ENCODE results near the gene LYPD4. TPM values are rescaled to one million over a fixed set of nuclear protein-coding genes. Genes with fewer than 3 reads are reported as not detected.

The LYPD4 gene
- total and polyA plus RNA-seq, 9 donors: not detected

DNA sequence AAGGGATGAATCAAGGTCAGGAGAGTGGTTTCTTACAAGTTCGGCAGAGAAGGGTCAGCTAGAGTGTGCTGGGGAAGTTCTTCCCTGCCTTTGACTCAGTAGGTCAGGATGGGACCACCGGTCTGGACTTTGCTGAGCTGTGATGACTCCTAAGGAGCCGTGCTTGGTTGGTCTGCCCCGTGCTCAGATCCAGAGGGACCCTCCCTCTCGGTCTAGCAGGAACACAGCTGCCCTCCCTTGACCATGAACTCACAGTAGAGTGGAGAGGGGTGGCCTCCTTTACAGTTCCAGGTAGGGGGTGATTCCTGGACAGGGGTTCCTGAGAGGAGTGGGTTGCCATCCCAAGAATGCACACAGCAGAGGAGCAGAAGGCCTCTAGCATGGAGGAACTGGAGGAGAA is 19.9 kb upstream of the LYPD4 start:
- Histone ChIP-seq H3K27me3 (ENCODE audit: control insufficient read depth, insufficient read depth, low read length) (no peaks in the 10 kb centered on the region), H3K4me3 (ENCODE audit: low read length) (no peak overlapping the region), H3K9me3 (replicated peaks; ENCODE audit: control insufficient read depth, low read depth, low read length) (no peaks in the 10 kb centered on the region), H3K4me1 (ENCODE audit: control insufficient read depth, insufficient read depth, low read length) (peaks cover 22% of the 10 kb centered on the region), H3K27ac (ENCODE audit: low read length) (no peak overlapping the region), H3K36me3 (ENCODE audit: control insufficient read depth, insufficient read depth, low read length) (peaks cover 76% of the 10 kb centered on the region)
- no peak for DNase-seq
- 92% methylated on average over 4 of the region's 5 CpGs for WGBS (ENCODE audit: insufficient coverage)

DNA sequence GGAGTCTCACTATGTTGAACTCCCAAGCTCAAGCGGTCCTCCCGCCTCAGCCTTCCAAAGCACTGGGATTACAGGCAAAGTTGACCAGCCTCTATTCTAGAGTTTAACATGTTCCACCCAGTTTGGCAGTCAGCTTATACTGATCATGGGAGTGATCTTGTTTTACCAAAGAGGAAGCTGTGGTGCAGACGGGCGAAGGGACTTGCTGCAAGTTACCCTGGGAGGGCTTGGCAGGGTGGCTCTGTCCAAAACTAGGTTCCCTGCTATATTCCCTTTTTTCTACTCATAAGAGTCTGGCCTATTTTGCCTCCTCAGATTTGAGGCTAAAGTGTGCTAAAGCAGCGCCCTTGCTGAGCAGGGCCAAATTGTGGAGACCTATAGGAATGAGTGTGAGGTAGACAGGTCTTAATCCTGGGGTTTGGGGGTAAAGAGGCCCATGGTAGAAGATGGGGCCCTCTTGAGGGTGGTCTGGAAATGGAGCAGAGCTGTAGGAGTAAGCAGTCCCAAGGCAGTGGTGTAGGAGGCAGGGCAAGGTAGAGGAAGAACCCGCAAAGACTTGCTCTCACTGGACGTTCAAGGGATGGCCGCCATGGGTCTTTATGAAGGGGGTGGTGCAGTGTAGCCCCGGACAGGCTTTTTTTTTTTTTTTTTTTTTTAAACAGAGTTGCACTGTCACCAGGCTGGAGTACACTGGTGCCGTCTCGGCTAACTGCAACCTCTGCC is 18.9 kb upstream of the LYPD4 start:
- DNase-seq: no peak
- 86% methylated on average over 5 of the region's 11 CpGs for WGBS (ENCODE audit: insufficient coverage)
- Histone ChIP-seq H3K36me3 (ENCODE audit: control insufficient read depth, insufficient read depth, low read length) (peaks cover 66% of the 10 kb centered on the region), H3K27me3 (ENCODE audit: control insufficient read depth, insufficient read depth, low read length) (no peaks in the 10 kb centered on the region), H3K27ac (ENCODE audit: low read length) (no peak overlapping the region), H3K4me3 (ENCODE audit: low read length) (no peak overlapping the region), H3K4me1 (ENCODE audit: control insufficient read depth, insufficient read depth, low read length) (peaks cover 25% of the 10 kb centered on the region), H3K9me3 (replicated peaks; ENCODE audit: control insufficient read depth, low read depth, low read length) (no peaks in the 10 kb centered on the region)

DNA sequence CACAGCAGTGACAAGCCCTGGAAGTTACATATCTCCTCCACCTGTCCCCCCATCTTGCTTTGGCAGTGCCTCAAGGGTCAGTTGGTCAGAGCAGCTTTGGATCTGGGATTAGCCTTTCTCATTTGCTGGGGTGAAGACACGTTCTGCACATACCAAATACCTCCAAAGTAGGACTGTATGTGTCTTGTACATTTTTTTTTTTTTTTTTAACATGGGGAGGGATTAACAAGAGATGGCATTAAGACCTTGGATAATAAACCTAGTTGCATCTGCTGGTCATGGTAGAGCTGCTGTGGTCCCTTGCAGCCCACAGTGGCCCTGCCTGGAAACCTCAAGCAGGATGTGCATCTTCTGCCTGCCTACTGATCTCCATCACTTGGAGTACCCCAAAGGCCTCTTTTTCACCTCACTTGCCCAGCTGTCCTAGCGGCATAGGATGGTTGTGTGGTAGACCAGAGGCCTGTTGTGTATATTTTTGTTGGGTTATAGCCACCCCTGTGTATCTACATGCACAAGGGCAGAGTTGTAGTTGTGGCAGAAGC is 18.0 kb upstream of the LYPD4 start:
- Histone ChIP-seq H3K36me3 (ENCODE audit: control insufficient read depth, insufficient read depth, low read length) (peaks cover 59% of the 10 kb centered on the region), H3K27ac (ENCODE audit: low read length) (no peak overlapping the region), H3K4me1 (ENCODE audit: control insufficient read depth, insufficient read depth, low read length) (peaks cover 25% of the 10 kb centered on the region), H3K4me3 (ENCODE audit: low read length) (no peak overlapping the region), H3K9me3 (replicated peaks; ENCODE audit: control insufficient read depth, low read depth, low read length) (no peaks in the 10 kb centered on the region), H3K27me3 (ENCODE audit: control insufficient read depth, insufficient read depth, low read length) (no peaks in the 10 kb centered on the region)
- WGBS (ENCODE audit: insufficient coverage): no CpG with 5 or more reads among the region's 2 CpGs
- no peak for DNase-seq

DNA sequence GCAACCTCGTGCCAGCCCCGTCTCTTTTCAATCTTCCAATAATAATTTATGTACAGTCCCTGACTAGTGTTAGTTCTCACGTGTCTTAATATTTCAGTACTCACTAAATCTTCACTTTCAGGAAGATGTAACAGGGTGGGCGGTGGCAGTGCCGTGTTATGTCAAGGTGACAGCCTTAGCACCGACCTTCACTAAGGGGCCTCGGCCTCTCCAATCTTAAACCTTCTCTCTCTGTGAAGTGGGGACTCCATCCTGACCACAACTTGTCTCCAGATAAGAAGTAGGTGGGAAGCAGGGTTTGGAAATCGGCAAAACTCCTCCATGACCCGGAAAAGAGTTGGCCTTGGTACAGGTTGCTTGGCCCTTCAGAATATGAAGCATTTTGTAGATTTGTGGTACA is 17.4 kb upstream of the LYPD4 start:
- no peak overlapping the region for H3K27ac ChIP-seq (ENCODE audit: low read length)
- DNase-seq: no peak
- 78% methylated on average over 2 of the region's 9 CpGs for WGBS (ENCODE audit: insufficient coverage)
- H3K36me3 ChIP-seq (ENCODE audit: control insufficient read depth, insufficient read depth, low read length): peaks cover 54% of the 10 kb centered on the region
- no peak overlapping the region for H3K4me3 ChIP-seq (ENCODE audit: low read length)
- no peaks in the 10 kb centered on the region for H3K27me3 ChIP-seq (ENCODE audit: control insufficient read depth, insufficient read depth, low read length)
- peaks cover 25% of the 10 kb centered on the region for H3K4me1 ChIP-seq (ENCODE audit: control insufficient read depth, insufficient read depth, low read length)
- H3K9me3 ChIP-seq (replicated peaks; ENCODE audit: control insufficient read depth, low read depth, low read length): no peaks in the 10 kb centered on the region

DNA sequence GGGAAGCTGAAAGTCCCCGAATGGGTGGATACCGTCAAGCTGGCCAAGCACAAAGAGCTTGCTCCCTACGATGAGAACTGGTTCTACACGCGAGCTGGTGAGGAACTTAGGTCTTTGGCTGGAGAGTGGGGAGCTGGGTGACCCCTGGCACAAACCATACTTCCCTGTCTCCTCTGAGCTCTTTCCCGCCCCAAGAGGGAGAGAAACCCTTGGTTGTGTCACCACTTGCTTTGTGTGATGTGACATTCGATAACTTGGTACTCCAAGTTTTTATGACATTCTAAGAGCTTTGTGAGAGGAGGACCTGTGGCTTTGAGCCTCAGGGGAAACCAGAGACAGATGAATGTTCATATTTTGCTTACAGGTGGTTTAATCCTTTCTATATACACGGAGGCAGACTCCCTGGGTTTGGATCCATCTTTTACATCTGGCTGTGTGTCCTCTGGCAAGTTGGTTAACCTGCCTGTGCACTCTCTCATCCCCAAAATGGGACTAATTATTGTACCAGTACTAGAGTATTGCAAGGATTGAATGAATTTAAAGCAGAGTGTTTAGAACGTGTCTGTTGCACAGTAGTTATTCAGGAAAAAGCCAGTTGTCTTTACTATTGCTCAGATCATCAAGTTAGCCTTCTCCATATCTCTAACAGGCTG is 16.8 kb upstream of the LYPD4 start:
- no peaks in the 10 kb centered on the region for H3K9me3 ChIP-seq (replicated peaks; ENCODE audit: control insufficient read depth, low read depth, low read length)
- H3K4me1 ChIP-seq (ENCODE audit: control insufficient read depth, insufficient read depth, low read length): peaks cover 25% of the 10 kb centered on the region
- H3K27ac ChIP-seq (ENCODE audit: low read length): peak overlapping the region; percentile 79
- 57% methylated on average over 3 of the region's 9 CpGs for WGBS (ENCODE audit: insufficient coverage)
- H3K4me3 ChIP-seq (ENCODE audit: low read length): peak overlapping the region; percentile 92
- no peak for DNase-seq
- H3K27me3 ChIP-seq (ENCODE audit: control insufficient read depth, insufficient read depth, low read length): no peaks in the 10 kb centered on the region
- H3K36me3 ChIP-seq (ENCODE audit: control insufficient read depth, insufficient read depth, low read length): peaks cover 49% of the 10 kb centered on the region

DNA sequence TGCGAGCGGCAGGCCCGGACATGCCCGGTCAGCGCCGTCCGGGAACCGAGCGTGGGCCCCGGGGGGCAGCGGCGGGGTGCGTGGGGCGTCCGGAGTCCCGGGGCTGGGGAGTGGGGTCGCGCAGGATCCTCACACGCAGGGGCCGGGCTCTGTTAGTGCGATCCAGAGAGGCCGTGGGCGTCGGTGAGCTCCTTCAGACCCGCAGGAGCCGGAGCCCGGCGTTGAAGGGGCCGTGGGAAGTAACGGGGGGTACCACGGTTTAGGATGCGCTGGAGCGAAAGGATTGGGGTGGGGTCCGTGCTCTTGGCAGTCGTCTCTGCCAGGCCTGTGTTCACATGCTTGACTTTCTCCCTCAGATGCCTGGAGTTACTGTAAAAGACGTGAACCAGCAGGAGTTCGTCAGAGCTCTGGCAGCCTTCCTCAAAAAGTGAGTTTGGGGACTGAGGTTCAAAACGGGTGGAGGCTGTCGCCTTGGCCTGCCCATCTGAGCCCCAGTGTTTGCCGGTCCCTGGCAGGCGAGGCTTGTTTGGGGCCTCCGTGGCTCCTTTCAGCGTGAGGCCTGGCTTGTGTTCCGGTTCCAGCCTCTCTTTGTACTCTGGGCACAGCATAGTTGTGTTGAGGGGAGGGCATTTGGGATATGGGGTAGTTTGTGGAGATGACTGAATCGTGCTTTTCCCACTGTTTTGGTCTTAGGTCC is 16.1 kb upstream of the LYPD4 start:
- Histone ChIP-seq H3K4me3 (ENCODE audit: low read length) (peak overlapping the region; percentile 92), H3K27ac (ENCODE audit: low read length) (peak overlapping the region; percentile 79), H3K4me1 (ENCODE audit: control insufficient read depth, insufficient read depth, low read length) (peaks cover 25% of the 10 kb centered on the region), H3K27me3 (ENCODE audit: control insufficient read depth, insufficient read depth, low read length) (no peaks in the 10 kb centered on the region), H3K9me3 (replicated peaks; ENCODE audit: control insufficient read depth, low read depth, low read length) (no peaks in the 10 kb centered on the region), H3K36me3 (ENCODE audit: control insufficient read depth, insufficient read depth, low read length) (peaks cover 46% of the 10 kb centered on the region)
- peak; percentile 67 for DNase-seq
- under 1% methylated on average over 44 of the region's 45 CpGs for WGBS (ENCODE audit: insufficient coverage)

DNA sequence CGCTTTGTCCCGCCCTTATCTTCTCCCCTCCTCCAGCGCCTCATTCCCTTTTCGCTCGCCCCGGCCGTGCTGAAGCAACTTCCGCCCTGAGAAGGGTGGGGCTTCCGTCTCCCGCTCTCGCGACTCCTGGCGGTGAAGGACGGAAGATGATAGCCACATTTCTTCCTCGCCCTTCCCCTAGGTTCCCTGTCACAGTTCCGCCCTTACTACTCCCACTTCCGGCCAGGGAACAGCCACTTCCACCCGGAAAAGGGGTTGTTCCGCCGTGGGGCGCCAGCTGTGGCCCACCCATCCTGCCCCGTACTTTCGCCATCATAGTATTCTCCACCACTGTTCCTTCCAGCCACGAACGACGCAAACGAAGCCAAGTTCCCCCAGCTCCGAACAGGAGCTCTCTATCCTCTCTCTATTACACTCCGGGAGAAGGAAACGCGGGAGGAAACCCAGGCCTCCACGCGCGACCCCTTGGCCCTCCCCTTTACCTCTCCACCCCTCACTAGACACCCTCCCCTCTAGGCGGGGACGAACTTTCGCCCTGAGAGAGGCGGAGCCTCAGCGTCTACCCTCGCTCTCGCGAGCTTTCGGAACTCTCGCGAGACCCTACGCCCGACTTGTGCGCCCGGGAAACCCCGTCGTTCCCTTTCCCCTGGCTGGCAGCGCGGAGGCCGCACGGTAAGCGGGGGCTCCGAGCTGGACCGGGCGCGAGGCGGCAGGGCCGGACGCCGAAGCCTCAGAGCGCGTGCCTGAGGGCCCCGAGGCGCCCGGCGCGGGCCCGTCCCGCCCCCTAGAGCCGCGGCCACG is 15.3 kb upstream of the LYPD4 start, which contains the start of gene RPS19:
TSS of gene RPS19 (plus strand) at position 638 of the 801 bp plus-strand sequence. CDS start 520 bp downstream, outside the sequence.
- Histone ChIP-seq H3K9me3 (replicated peaks; ENCODE audit: control insufficient read depth, low read depth, low read length) (no peaks in the 10 kb centered on the region), H3K27ac (ENCODE audit: low read length) (peak within 1 kb of the TSS; percentile 100), H3K4me1 (ENCODE audit: control insufficient read depth, insufficient read depth, low read length) (peaks cover 25% of the 10 kb centered on the region), H3K36me3 (ENCODE audit: control insufficient read depth, insufficient read depth, low read length) (peaks cover 39% of the 10 kb centered on the region), H3K27me3 (ENCODE audit: control insufficient read depth, insufficient read depth, low read length) (no peaks in the 10 kb centered on the region), H3K4me3 (ENCODE audit: low read length) (peak within 1 kb of the TSS; percentile 92)
- peak; percentile 100 for DNase-seq
- WGBS (ENCODE audit: insufficient coverage): under 1% methylated on average over 71 of the region's 76 CpGs

DNA sequence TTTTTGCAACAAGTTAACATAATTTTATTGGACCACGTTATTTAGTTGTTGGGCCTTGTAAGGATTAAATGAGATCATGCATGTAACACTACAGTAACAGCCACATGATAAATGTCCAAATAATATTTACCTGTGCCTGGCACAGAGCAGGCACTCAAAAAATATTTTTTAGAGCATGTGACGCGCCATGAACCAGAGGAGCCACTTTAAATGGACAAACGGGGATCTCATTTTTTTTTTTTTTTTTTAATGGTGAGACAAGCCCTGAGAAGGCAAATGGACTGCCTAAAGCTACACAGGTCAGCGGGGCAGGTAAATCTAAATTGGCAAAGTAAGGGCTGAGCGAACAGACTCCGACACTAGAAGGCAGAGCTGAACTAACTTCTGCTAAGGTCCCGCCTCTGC is 14.7 kb upstream of the LYPD4 start:
- Histone ChIP-seq H3K9me3 (replicated peaks; ENCODE audit: control insufficient read depth, low read depth, low read length) (no peaks in the 10 kb centered on the region), H3K4me1 (ENCODE audit: control insufficient read depth, insufficient read depth, low read length) (peaks cover 25% of the 10 kb centered on the region), H3K4me3 (ENCODE audit: low read length) (peak overlapping the region; percentile 23), H3K36me3 (ENCODE audit: control insufficient read depth, insufficient read depth, low read length) (peaks cover 33% of the 10 kb centered on the region), H3K27ac (ENCODE audit: low read length) (peak overlapping the region; percentile 73), H3K27me3 (ENCODE audit: control insufficient read depth, insufficient read depth, low read length) (peaks cover 4% of the 10 kb centered on the region)
- DNase-seq: no peak
- WGBS (ENCODE audit: insufficient coverage): 5% methylated on average over 5 of the region's 8 CpGs

DNA sequence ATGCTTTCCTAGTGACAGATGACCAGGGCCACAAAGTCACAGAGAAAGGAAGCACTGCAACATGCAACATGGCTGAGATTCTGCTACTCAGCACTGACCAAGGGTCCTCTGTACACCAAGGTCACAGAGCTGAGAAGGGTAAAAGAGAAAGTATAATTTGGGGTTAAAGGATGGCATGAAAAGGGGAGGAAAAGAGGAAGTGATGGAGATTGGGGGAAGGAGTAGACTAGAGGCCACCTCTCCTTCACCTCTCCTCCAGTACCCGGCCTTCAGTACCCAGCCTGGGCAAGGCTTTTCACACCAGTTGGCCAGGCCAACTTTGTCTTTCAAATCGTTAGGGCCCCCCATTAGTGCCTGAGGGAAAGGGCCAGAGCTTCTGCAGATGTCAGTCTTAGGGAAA is 9.3 kb upstream of the LYPD4 start:
- Histone ChIP-seq H3K27me3 (ENCODE audit: control insufficient read depth, insufficient read depth, low read length) (peaks cover 17% of the 10 kb centered on the region), H3K36me3 (ENCODE audit: control insufficient read depth, insufficient read depth, low read length) (no peaks in the 10 kb centered on the region), H3K27ac (ENCODE audit: low read length) (no peak overlapping the region), H3K4me3 (ENCODE audit: low read length) (no peak overlapping the region), H3K4me1 (ENCODE audit: control insufficient read depth, insufficient read depth, low read length) (no peaks in the 10 kb centered on the region), H3K9me3 (replicated peaks; ENCODE audit: control insufficient read depth, low read depth, low read length) (no peaks in the 10 kb centered on the region)
- no peak for DNase-seq
- no CpG with 5 or more reads among the region's 2 CpGs for WGBS (ENCODE audit: insufficient coverage)

Measured in muscle of leg (tissue), 11 donors.